DOHH2 (cell line): ENCODE measurements around the gene CYTH3.

ENCODE experiments used
- EZH2phosphoT487 ChIP-seq: fragments of 200-600 bp; sonication (generic); IDR thresholded peaks from 2 replicates; pipeline ENCODE4 v1.6.1; 2017; ENCODE audit warnings: borderline replicate concordance, mild to moderate bottlenecking, antibody characterized with exemption, low read length, moderate library complexity, mixed read lengths
- TF ChIP-seq, protein P1 (sequence below): fragments of 200-600 bp; sonication (generic); IDR thresholded peaks from one replicate; pipeline ENCODE4 v1.5.1; 2014; ENCODE audit warnings: antibody characterized with exemption, mild to moderate bottlenecking, low read depth, low read length; ENCODE audit not compliant: poor library complexity, severe bottlenecking

DNA sequence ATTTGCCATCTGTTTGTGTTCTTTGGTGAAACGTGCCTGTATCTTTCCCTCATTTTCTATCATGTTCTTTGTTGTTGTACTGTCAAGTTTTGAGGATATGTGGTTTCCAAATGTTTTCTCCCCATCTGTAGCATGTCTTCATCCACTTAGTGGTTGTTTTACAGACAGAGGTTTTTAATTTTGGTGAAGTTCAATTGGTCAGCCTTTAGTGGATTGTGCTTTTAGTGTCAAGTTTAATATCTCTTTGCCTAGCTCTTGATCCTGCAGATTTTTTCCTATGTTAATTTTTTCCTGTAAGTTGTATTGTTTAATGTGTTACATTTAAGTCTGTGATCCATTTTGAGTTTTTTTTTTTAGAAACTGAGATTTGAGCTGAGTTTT lies 145.3 kb downstream of the CYTH3 start:
- TF ChIP-seq, protein P1, sequence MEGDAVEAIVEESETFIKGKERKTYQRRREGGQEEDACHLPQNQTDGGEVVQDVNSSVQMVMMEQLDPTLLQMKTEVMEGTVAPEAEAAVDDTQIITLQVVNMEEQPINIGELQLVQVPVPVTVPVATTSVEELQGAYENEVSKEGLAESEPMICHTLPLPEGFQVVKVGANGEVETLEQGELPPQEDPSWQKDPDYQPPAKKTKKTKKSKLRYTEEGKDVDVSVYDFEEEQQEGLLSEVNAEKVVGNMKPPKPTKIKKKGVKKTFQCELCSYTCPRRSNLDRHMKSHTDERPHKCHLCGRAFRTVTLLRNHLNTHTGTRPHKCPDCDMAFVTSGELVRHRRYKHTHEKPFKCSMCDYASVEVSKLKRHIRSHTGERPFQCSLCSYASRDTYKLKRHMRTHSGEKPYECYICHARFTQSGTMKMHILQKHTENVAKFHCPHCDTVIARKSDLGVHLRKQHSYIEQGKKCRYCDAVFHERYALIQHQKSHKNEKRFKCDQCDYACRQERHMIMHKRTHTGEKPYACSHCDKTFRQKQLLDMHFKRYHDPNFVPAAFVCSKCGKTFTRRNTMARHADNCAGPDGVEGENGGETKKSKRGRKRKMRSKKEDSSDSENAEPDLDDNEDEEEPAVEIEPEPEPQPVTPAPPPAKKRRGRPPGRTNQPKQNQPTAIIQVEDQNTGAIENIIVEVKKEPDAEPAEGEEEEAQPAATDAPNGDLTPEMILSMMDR, result no peak
- no peak for TF ChIP-seq EZH2phosphoT487
